ENCODE data around the gene USP15.
A peak's percentile ranks its signal among the peaks of the same experiment; 100 is the strongest.

The USP15 gene

DNA sequence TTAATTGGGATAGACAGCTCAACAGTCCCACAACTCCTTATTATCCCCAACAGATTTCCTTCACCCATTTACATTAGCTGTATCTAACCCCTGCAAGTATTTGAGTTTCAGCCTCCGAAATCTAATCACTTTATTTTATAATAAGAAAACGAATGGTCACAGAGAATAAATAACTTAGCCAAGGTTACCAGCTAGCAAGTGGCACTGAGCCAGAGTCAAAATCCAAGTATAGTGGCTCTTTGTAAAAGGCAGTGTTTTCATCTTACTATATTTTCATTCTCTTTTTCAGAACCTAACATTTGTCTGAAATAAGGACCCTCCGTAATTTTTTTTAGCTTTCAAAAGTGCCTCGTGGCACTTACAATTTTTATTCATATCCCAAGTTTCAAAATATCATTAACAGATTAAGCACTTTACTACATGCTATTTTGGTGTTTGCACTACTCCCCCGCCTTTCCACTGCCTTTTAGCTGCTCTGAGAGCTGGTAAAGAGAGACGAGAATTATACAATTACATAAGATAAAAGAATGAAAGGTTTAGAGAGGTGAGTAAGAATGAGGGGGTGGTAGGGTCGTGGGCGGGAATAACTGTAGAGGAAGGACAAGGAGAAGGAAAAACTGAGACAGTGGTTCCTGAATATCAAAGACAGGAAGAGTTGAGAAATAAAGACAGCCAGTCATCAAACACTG is 3.7 kb upstream of the USP15 start (continued):
- TF ChIP-seq PRDM6 (tag by site-specific recombination; IDR thresholded peaks at IDR 0.05) (peak; percentile 34; the same call in 1 of the 2 replicates), ZNF843 (tag by site-specific recombination; IDR thresholded peaks at IDR 0.05) (0 out of 2 replicates have a peak, but pooled peaks have one; percentile 18), ZFHX2 (tag by site-specific recombination; conservative IDR thresholded peaks at IDR 0.05) (peak; percentile 96), ZNF433 (tag by site-specific recombination; IDR thresholded peaks at IDR 0.05; ENCODE audit: low read depth) (no peak), ZSCAN16 (tag by site-specific recombination; IDR thresholded peaks at IDR 0.05) (no peak), SETDB1 (IDR thresholded peaks at IDR 0.05; ENCODE audit: insufficient read length, low read length) (no peak), ZSCAN23 (tag by site-specific recombination; IDR thresholded peaks at IDR 0.05) (no peak)

GRCh38 chr12:62258231-62258630 is 2.0 kb upstream of the USP15 start:
- H3K4me1 ChIP-seq (ENCODE audit: control insufficient read depth, insufficient read depth, low read length) = peaks cover 19% of the 10 kb centered on the region; the same call in 1 of the 2 replicates
- CTCF ChIA-PET = interaction anchor here (0.6 to 1.5 kb wide), 3 partner anchors 12 to 177 kb away, joined by 3 read pairs; no protein-coding TSS in a partner anchor
- POLR2A ChIA-PET = no interaction called here
- TF ChIP-seq PRDM6 (tag by site-specific recombination; IDR thresholded peaks at IDR 0.05) (peak; percentile 29; the same call in 1 of the 2 replicates), ZNF202 (tag by site-specific recombination; IDR thresholded peaks at IDR 0.05; ENCODE audit: borderline replicate concordance) (no peak)
- H3K27ac ChIP-seq (ENCODE audit: extremely low read depth, low read depth, low read length) = no peak overlapping the region
- H3K9me3 ChIP-seq (ENCODE audit: control insufficient read depth, insufficient read depth, low read depth, low read length) = no peaks in the 10 kb centered on the region
- H3K36me3 ChIP-seq (ENCODE audit: control insufficient read depth in 2 of 2, insufficient read depth in 1 of 2, low read length in 2 of 2) = no peaks in the 10 kb centered on the region
- no peak overlapping the region for H3K4me3 ChIP-seq (ENCODE audit: low read depth, low read length)

DNA sequence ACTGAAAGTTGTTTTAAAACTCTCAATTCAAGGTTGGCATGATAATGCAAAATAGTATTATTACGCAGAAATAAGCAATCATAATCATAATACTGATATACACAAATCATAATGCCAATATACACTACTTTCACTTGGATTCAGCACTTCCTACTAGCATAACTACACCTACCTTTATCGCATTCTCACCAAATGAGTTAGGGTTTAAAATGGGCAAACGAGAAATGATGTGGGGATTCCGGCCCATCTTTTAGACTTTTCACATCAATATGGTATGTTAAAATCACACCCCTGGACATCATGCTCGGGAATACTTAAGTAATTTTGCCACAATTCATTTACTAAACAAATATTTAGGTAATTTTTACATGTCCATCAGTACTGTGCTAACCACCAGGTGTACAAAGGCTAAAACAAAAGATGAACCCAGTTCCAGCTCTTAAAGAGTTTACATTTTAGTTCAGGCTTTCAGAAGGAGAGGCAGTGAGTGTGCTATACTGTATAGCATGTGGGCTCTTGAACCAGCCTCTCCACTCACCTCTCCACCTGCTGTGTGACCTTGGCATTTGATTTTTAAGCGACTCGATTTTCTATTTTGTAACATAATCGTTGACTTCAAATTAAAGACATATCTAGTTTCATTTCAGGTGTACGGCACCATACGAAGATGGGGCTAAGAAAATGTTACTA is 1.1 kb upstream of the USP15 start:
- Histone ChIP-seq H3K36me3 (ENCODE audit: control insufficient read depth in 2 of 2, insufficient read depth in 1 of 2, low read length in 2 of 2) (no peaks in the 10 kb centered on the region), H3K4me3 (ENCODE audit: low read depth, low read length) (peak overlapping the region; percentile 95), H3K27ac (ENCODE audit: extremely low read depth, low read depth, low read length) (peak overlapping the region; percentile 64), H3K9me3 (ENCODE audit: control insufficient read depth, insufficient read depth, low read depth, low read length) (no peaks in the 10 kb centered on the region), H3K4me1 (ENCODE audit: control insufficient read depth, insufficient read depth, low read length) (peaks cover 19% of the 10 kb centered on the region; the same call in 1 of the 2 replicates)
- ChIA-PET CTCF (interaction anchor here (0.6 to 1.8 kb wide), 6 partner anchors 11 to 176 kb away, joined by 3 to 4 read pairs (median 3); no protein-coding TSS in a partner anchor), POLR2A (interaction anchor here (1.0 kb wide), 1 partner anchor 14 kb away, joined by 3 read pairs; no protein-coding TSS in a partner anchor)
- TF ChIP-seq GFI1B (tag by site-specific recombination; IDR thresholded peaks at IDR 0.05) (no peak), ZNF48 (tag by site-specific recombination; IDR thresholded peaks at IDR 0.05) (no peak), ZNF555 (tag by site-specific recombination; conservative IDR thresholded peaks at IDR 0.05) (no peak), ZNF354C (tag by site-specific recombination; IDR thresholded peaks at IDR 0.05; ENCODE audit: borderline replicate concordance, low read depth) (no peak), ZNF350 (tag by site-specific recombination; IDR thresholded peaks at IDR 0.05) (no peak), ZNF670 (tag by site-specific recombination; IDR thresholded peaks at IDR 0.05; ENCODE audit: low read depth) (no peak)
- TF ChIP-seq, protein P1, sequence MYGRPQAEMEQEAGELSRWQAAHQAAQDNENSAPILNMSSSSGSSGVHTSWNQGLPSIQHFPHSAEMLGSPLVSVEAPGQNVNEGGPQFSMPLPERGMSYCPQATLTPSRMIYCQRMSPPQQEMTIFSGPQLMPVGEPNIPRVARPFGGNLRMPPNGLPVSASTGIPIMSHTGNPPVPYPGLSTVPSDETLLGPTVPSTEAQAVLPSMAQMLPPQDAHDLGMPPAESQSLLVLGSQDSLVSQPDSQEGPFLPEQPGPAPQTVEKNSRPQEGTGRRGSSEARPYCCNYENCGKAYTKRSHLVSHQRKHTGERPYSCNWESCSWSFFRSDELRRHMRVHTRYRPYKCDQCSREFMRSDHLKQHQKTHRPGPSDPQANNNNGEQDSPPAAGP (tag by site-specific recombination; IDR thresholded peaks at IDR 0.05) = no peak
